Osteocyte (in vitro differentiated cells): Measurements from ENCODE around the gene NPIPB2. TPM values are rescaled to one million over a fixed set of nuclear protein-coding genes. Genes with fewer than 3 reads are reported as not detected.

ENCODE experiments used
- DNase-seq: peaks from one replicate; pipeline ENCODE4 v3.0.0; 2021; ENCODE audit warnings: mixed read lengths; ENCODE audit not compliant: unreplicated experiment; ENCODE audit errors: extremely low spot score
- H3K27ac Mint-ChIP-seq: one replicate; pipeline ENCODE4 v1.8.0; 2021; ENCODE audit warnings: mild to moderate bottlenecking, mixed read lengths; ENCODE audit not compliant: unreplicated experiment
- H3K27me3 Mint-ChIP-seq: one replicate; pipeline ENCODE4 v1.8.0; 2021; ENCODE audit warnings: mixed read lengths; ENCODE audit not compliant: unreplicated experiment
- H3K36me3 Mint-ChIP-seq: one replicate; pipeline ENCODE4 v1.8.0; 2021; ENCODE audit warnings: mixed read lengths; ENCODE audit not compliant: unreplicated experiment
- H3K4me1 Mint-ChIP-seq: one replicate; pipeline ENCODE4 v1.8.0; 2021; ENCODE audit warnings: mixed read lengths; ENCODE audit not compliant: unreplicated experiment
- H3K4me3 Mint-ChIP-seq: one replicate; pipeline ENCODE4 v1.8.0; 2021; ENCODE audit warnings: mild to moderate bottlenecking, moderate library complexity, mixed read lengths; ENCODE audit not compliant: unreplicated experiment
- H3K9me3 Mint-ChIP-seq: one replicate; pipeline ENCODE4 v1.8.0; 2021; ENCODE audit warnings: mixed read lengths; ENCODE audit not compliant: unreplicated experiment
- CTCF ChIP-seq: fragments of 200-600 bp; sonication (generic); IDR thresholded peaks from 2 replicates; pipeline ENCODE4 v1.5.0; 2021; ENCODE audit warnings: antibody characterized with exemption, mild to moderate bottlenecking, moderate library complexity
- total RNA-seq: library from RNA; stranded (reverse); gene quantifications from 2 replicates; pipeline ENCODE4 v1.2.1, GENCODE V29; 2021

NPIPB2 gene
- total RNA-seq, 1 donor from 2014 or later: 19.7 TPM

GRCh38 chr16:11884035-11884434 lies 57.8 kb downstream of the NPIPB2 start:
- Mint-ChIP-seq H3K27ac (no peak overlapping the region), H3K4me1 (no peaks in the 10 kb centered on the region), H3K36me3 (peaks cover 46% of the 10 kb centered on the region), H3K9me3 (no peaks in the 10 kb centered on the region), H3K27me3 (no peaks in the 10 kb centered on the region), H3K4me3 (no peak overlapping the region)
- DNase-seq: no peak
- TF ChIP-seq CTCF: no peak

DNA sequence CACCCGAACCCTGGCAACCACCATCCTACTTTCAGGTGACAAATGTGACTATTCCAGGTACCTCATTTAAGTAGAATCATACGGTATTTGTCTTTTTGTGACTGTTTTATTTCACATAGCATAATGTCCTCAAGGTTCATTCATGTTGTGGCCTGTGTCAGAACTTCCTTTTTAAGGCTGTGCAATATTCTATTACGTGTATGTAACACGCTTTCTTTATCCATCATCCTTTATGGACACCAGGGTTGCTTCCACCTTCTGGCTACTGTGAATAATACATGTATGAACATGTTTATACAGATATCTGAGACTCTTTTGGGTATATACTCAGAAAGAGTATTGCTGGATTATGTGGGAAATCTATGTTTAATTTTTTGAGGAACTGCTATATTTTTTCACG lies 61.8 kb downstream of the NPIPB2 start:
- H3K27me3 Mint-ChIP-seq: no peaks in the 10 kb centered on the region
- DNase-seq: no peak
- H3K4me3 Mint-ChIP-seq: no peak overlapping the region
- peaks cover 40% of the 10 kb centered on the region for H3K36me3 Mint-ChIP-seq
- TF ChIP-seq CTCF: peak; percentile 17
- H3K4me1 Mint-ChIP-seq: peaks cover 6% of the 10 kb centered on the region
- no peak overlapping the region for H3K27ac Mint-ChIP-seq
- H3K9me3 Mint-ChIP-seq: no peaks in the 10 kb centered on the region

DNA sequence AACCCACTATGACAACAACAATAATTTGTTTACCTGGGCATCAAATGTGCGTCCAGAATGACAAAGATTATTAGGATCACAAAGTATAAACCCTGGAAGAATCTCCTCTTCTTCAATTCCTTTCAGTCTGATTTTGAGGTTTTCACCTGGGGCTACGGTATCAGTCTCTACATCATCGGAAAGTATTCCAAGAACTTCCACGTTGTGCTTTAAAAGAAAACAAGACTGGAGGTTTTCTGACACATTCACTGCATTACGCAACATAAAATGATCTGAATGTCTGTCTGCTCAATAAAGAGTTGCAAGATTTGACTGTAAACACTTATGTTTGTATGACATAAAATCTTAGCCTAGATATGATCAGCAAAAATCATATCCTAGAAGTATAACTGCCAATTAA lies 64.5 kb downstream of the NPIPB2 start:
- H3K27ac Mint-ChIP-seq: no peak overlapping the region
- peaks cover 6% of the 10 kb centered on the region for H3K4me1 Mint-ChIP-seq
- TF ChIP-seq CTCF: no peak
- peaks cover 44% of the 10 kb centered on the region for H3K36me3 Mint-ChIP-seq
- DNase-seq: no peak
- no peaks in the 10 kb centered on the region for H3K9me3 Mint-ChIP-seq
- H3K27me3 Mint-ChIP-seq: no peaks in the 10 kb centered on the region
- H3K4me3 Mint-ChIP-seq: no peak overlapping the region

Other genes starting within 250 kb of the NPIPB2 start
- 31.9 and 32.3 TPM in 2 replicates for gene TXNDC11, start 199.2 kb downstream of the NPIPB2 start, total RNA-seq
- 69.6 and 79.6 TPM in 2 replicates for gene ZC3H7A, start 144.8 kb downstream of the NPIPB2 start, total RNA-seq
- gene RSL1D1, start 90.5 kb downstream of the NPIPB2 start, total RNA-seq: 122 and 128 TPM in 2 replicates
- 87.9 and 91.3 TPM in 2 replicates for gene GSPT1, start 26.1 kb downstream of the NPIPB2 start, total RNA-seq
- not detected in 2 replicates for gene TNFRSF17, start 23.2 kb upstream of the NPIPB2 start, total RNA-seq
- 24.0 and 25.1 TPM in 2 replicates for gene SNX29, start 34.7 kb upstream of the NPIPB2 start, total RNA-seq